ENCODE data around the gene EIF4EBP2.

The EIF4EBP2 gene

GRCh38 chr10:70403483-70404035, 386 bp upstream of the EIF4EBP2 start:
- Histone ChIP-seq H3K9ac (ENCODE audit: low read depth, low read length) (peak overlapping the region; percentile 53; the same call in 1 of the 2 replicates), H3K9me3 (ENCODE audit: control insufficient read depth, insufficient read depth, low read length) (no peaks in the 10 kb centered on the region), H3K4me1 (ENCODE audit: insufficient read depth, low read length) (peaks cover 5% of the 10 kb centered on the region), H3K36me3 (ENCODE audit: insufficient read depth, low read length) (no peaks in the 10 kb centered on the region)

GRCh38 chr10:70404787-70405036, 767 bp downstream of the EIF4EBP2 start:
- H3K9me3 ChIP-seq (ENCODE audit: control insufficient read depth, insufficient read depth, low read length): no peaks in the 10 kb centered on the region
- H3K4me1 ChIP-seq (ENCODE audit: insufficient read depth, low read length): peaks cover 5% of the 10 kb centered on the region
- H3K36me3 ChIP-seq (ENCODE audit: insufficient read depth, low read length): no peaks in the 10 kb centered on the region
- H3K9ac ChIP-seq (ENCODE audit: low read depth, low read length): peak overlapping the region; percentile 75

- Histone ChIP-seq H3K9ac (ENCODE audit: low read depth, low read length) (peak overlapping the region; percentile 75), H3K4me1 (ENCODE audit: insufficient read depth, low read length) (peaks cover 5% of the 10 kb centered on the region), H3K9me3 (ENCODE audit: control insufficient read depth, insufficient read depth, low read length) (no peaks in the 10 kb centered on the region), H3K36me3 (ENCODE audit: insufficient read depth, low read length) (no peaks in the 10 kb centered on the region)
Observed at GRCh38 chr10:70405037-70405824, 1.3 kb downstream of the EIF4EBP2 start.

GRCh38 chr10:70409772-70410171, 5.8 kb downstream of the EIF4EBP2 start:
- Histone ChIP-seq H3K36me3 (ENCODE audit: insufficient read depth, low read length) (no peaks in the 10 kb centered on the region), H3K9me3 (ENCODE audit: control insufficient read depth, insufficient read depth, low read length) (no peaks in the 10 kb centered on the region), H3K4me1 (ENCODE audit: insufficient read depth, low read length) (no peaks in the 10 kb centered on the region; the same call in 1 of the 2 replicates), H3K9ac (ENCODE audit: low read depth, low read length) (no peak overlapping the region)

- Histone ChIP-seq H3K4me1 (ENCODE audit: insufficient read depth, low read length) (no peaks in the 10 kb centered on the region; the same call in 1 of the 2 replicates), H3K9ac (ENCODE audit: low read depth, low read length) (no peak overlapping the region), H3K36me3 (ENCODE audit: insufficient read depth, low read length) (no peaks in the 10 kb centered on the region), H3K9me3 (ENCODE audit: control insufficient read depth, insufficient read depth, low read length) (no peaks in the 10 kb centered on the region)
Observed at GRCh38 chr10:70410608-70411007, 6.7 kb downstream of the EIF4EBP2 start.

- H3K36me3 ChIP-seq (ENCODE audit: insufficient read depth, low read length): no peaks in the 10 kb centered on the region
- H3K4me1 ChIP-seq (ENCODE audit: insufficient read depth, low read length): no peaks in the 10 kb centered on the region
- H3K9ac ChIP-seq (ENCODE audit: low read depth, low read length): no peak overlapping the region
Observed at GRCh38 chr10:70412356-70412755, 8.4 kb downstream of the EIF4EBP2 start.

GRCh38 chr10:70417568-70417967, 13.6 kb downstream of the EIF4EBP2 start:
- Histone ChIP-seq H3K4me1 (ENCODE audit: insufficient read depth, low read length) (no peaks in the 10 kb centered on the region; the same call in 1 of the 2 replicates), H3K9me3 (ENCODE audit: control insufficient read depth, insufficient read depth, low read length) (no peaks in the 10 kb centered on the region), H3K36me3 (ENCODE audit: insufficient read depth, low read length) (peaks cover 12% of the 10 kb centered on the region), H3K9ac (ENCODE audit: low read depth, low read length) (no peak overlapping the region)

More at GRCh38 chr10:70412356-70412755, 8.4 kb downstream of the EIF4EBP2 start:
- no peaks in the 10 kb centered on the region for H3K9me3 ChIP-seq (ENCODE audit: control insufficient read depth, insufficient read depth, low read length)

- Histone ChIP-seq H3K36me3 (ENCODE audit: insufficient read depth, low read length) (peaks cover 18% of the 10 kb centered on the region), H3K9me3 (ENCODE audit: control insufficient read depth, insufficient read depth, low read length) (no peaks in the 10 kb centered on the region), H3K4me1 (ENCODE audit: insufficient read depth, low read length) (no peaks in the 10 kb centered on the region; the same call in 1 of the 2 replicates), H3K9ac (ENCODE audit: low read depth, low read length) (no peak overlapping the region)
Observed at GRCh38 chr10:70418229-70418628, 14.3 kb downstream of the EIF4EBP2 start.

- Histone ChIP-seq H3K4me1 (ENCODE audit: insufficient read depth, low read length) (no peaks in the 10 kb centered on the region; the same call in 1 of the 2 replicates), H3K9ac (ENCODE audit: low read depth, low read length) (no peak overlapping the region), H3K9me3 (ENCODE audit: control insufficient read depth, insufficient read depth, low read length) (no peaks in the 10 kb centered on the region), H3K36me3 (ENCODE audit: insufficient read depth, low read length) (peaks cover 22% of the 10 kb centered on the region)
Observed at GRCh38 chr10:70418713-70419112, 14.8 kb downstream of the EIF4EBP2 start.

- peaks cover 45% of the 10 kb centered on the region for H3K36me3 ChIP-seq (ENCODE audit: insufficient read depth, low read length)
Observed at GRCh38 chr10:70424320-70424719, 20.4 kb downstream of the EIF4EBP2 start.

GRCh38 chr10:70425096-70425495, 21.2 kb downstream of the EIF4EBP2 start:
- Histone ChIP-seq H3K4me1 (ENCODE audit: insufficient read depth, low read length) (no peaks in the 10 kb centered on the region), H3K9me3 (ENCODE audit: control insufficient read depth, insufficient read depth, low read length) (no peaks in the 10 kb centered on the region), H3K9ac (ENCODE audit: low read depth, low read length) (no peak overlapping the region), H3K36me3 (ENCODE audit: insufficient read depth, low read length) (peaks cover 45% of the 10 kb centered on the region)

More at GRCh38 chr10:70424320-70424719, 20.4 kb downstream of the EIF4EBP2 start:
- Histone ChIP-seq H3K9ac (ENCODE audit: low read depth, low read length) (no peak overlapping the region), H3K4me1 (ENCODE audit: insufficient read depth, low read length) (no peaks in the 10 kb centered on the region), H3K9me3 (ENCODE audit: control insufficient read depth, insufficient read depth, low read length) (no peaks in the 10 kb centered on the region)

GRCh38 chr10:70426823-70427222, 22.9 kb downstream of the EIF4EBP2 start:
- H3K36me3 ChIP-seq (ENCODE audit: insufficient read depth, low read length): peaks cover 42% of the 10 kb centered on the region
- H3K4me1 ChIP-seq (ENCODE audit: insufficient read depth, low read length): no peaks in the 10 kb centered on the region
- H3K9me3 ChIP-seq (ENCODE audit: control insufficient read depth, insufficient read depth, low read length): no peaks in the 10 kb centered on the region
- H3K9ac ChIP-seq (ENCODE audit: low read depth, low read length): no peak overlapping the region

- Histone ChIP-seq H3K36me3 (ENCODE audit: insufficient read depth, low read length) (peaks cover 11% of the 10 kb centered on the region), H3K9ac (ENCODE audit: low read depth, low read length) (no peak overlapping the region), H3K9me3 (ENCODE audit: control insufficient read depth, insufficient read depth, low read length) (no peaks in the 10 kb centered on the region)
Observed at GRCh38 chr10:70430493-70431445, 26.8 kb downstream of the EIF4EBP2 start.

GRCh38 chr10:70432101-70432500, 28.2 kb downstream of the EIF4EBP2 start:
- H3K36me3 ChIP-seq (ENCODE audit: insufficient read depth, low read length): peaks cover 7% of the 10 kb centered on the region; the same call in 1 of the 2 replicates
- H3K4me1 ChIP-seq (ENCODE audit: insufficient read depth, low read length): no peaks in the 10 kb centered on the region
- no peak overlapping the region for H3K9ac ChIP-seq (ENCODE audit: low read depth, low read length)
- H3K9me3 ChIP-seq (ENCODE audit: control insufficient read depth, insufficient read depth, low read length): no peaks in the 10 kb centered on the region

More at GRCh38 chr10:70430493-70431445, 26.8 kb downstream of the EIF4EBP2 start:
- H3K4me1 ChIP-seq (ENCODE audit: insufficient read depth, low read length): no peaks in the 10 kb centered on the region

All from ES-I3 (cell line).